GM23248 (cell line): ENCODE measurements around the gene IRX2. TPM values are rescaled to one million over a fixed set of nuclear protein-coding genes. Genes with fewer than 3 reads are reported as not detected.
A peak's percentile ranks its signal among the peaks of the same experiment; 100 is the strongest.

Source experiments
- DNase-seq: peaks from one replicate; pipeline ENCODE4 v3.0.0-alpha.2; 2015
- H2AFZ ChIP-seq: fragments of 200-600 bp; sonication (generic); 2 replicates; pipeline ENCODE4 v1.6.1; 2016; ENCODE audit warnings: antibody characterized with exemption
- H3F3A ChIP-seq: fragments of 200-600 bp; sonication (generic); 2 replicates; pipeline ENCODE4 v1.6.1; 2016; ENCODE audit warnings: mild to moderate bottlenecking, antibody characterized with exemption, mixed run types; ENCODE audit not compliant: insufficient read depth
- H3K27ac ChIP-seq: fragments of 200-600 bp; sonication (generic); 2 replicates; pipeline ENCODE4 v1.5.1; 2016; ENCODE audit warnings: mild to moderate bottlenecking
- H3K27me3 ChIP-seq: fragments of 200-600 bp; sonication (generic); replicated peaks from 2 replicates; pipeline ENCODE4 v1.6.1; 2016; ENCODE audit warnings: mild to moderate bottlenecking; ENCODE audit not compliant: insufficient read depth
- H3K36me3 ChIP-seq: fragments of 200-600 bp; sonication (generic); 2 replicates; pipeline ENCODE4 v1.6.1; 2016; ENCODE audit warnings: low read depth, mild to moderate bottlenecking
- H3K4me1 ChIP-seq: fragments of 200-600 bp; sonication (generic); 2 replicates; pipeline ENCODE4 v1.6.1; 2016; ENCODE audit warnings: mild to moderate bottlenecking; ENCODE audit not compliant: insufficient read depth
- H3K4me2 ChIP-seq: fragments of 200-600 bp; sonication (generic); one replicate; pipeline ENCODE4 v1.6.1; 2016; ENCODE audit warnings: mild to moderate bottlenecking; ENCODE audit not compliant: unreplicated experiment
- H3K4me3 ChIP-seq: fragments of 200-600 bp; sonication (generic); 2 replicates; pipeline ENCODE4 v1.5.1; 2016; ENCODE audit warnings: mild to moderate bottlenecking
- H3K79me2 ChIP-seq: fragments of 200-600 bp; sonication (generic); 2 replicates; pipeline ENCODE4 v1.6.1; 2016; ENCODE audit warnings: mild to moderate bottlenecking; ENCODE audit not compliant: insufficient read depth
- H3K9ac ChIP-seq: fragments of 200-600 bp; sonication (generic); 2 replicates; pipeline ENCODE4 v1.6.1; 2016; ENCODE audit warnings: mild to moderate bottlenecking
- H3K9me2 ChIP-seq: fragments of 200-600 bp; sonication (generic); 2 replicates; pipeline ENCODE4 v1.6.1; 2016; ENCODE audit warnings: mixed run types, mild to moderate bottlenecking, moderate library complexity; ENCODE audit not compliant: insufficient read depth
- H3K9me3 ChIP-seq: fragments of 200-600 bp; sonication (generic); one replicate; pipeline ENCODE4 v1.6.1; 2017; ENCODE audit warnings: low read depth
- H4K20me1 ChIP-seq: fragments of 200-600 bp; sonication (generic); 2 replicates; pipeline ENCODE4 v1.6.0; 2016; ENCODE audit not compliant: insufficient read depth
- EZH2 ChIP-seq: fragments of 200-600 bp; sonication (generic); IDR thresholded peaks from 2 replicates; pipeline ENCODE4 v1.6.1; 2018; ENCODE audit warnings: antibody characterized with exemption, mild to moderate bottlenecking; ENCODE audit not compliant: insufficient read depth, poor library complexity, severe bottlenecking
- EZH2phosphoT487 ChIP-seq: fragments of 200-600 bp; sonication (generic); IDR thresholded peaks from 2 replicates; pipeline ENCODE4 v1.6.1; 2018; ENCODE audit warnings: antibody characterized with exemption, moderate library complexity, mild to moderate bottlenecking, low read depth; ENCODE audit not compliant: insufficient read depth
- WGBS, 2 experiments: methylation state at CpG; one replicate each; pipeline ENCODE4 v1.1.6; 2015 to 2017; ENCODE audit warnings: low lambda C conversion rate in 2 of 2, low coverage in 1 of 2; ENCODE audit errors: missing lambda C conversion rate in 2 of 2; 5-methylcytosine and 5-hydroxymethylcytosine counted together
- in situ Hi-C: fragments of 300-500 bp; cut with MboI; formaldehyde crosslinking; loops from 2 replicates; pipeline ENCODE4 v1.15.0; 2020
- polyA plus RNA-seq: library from polyadenylated mRNA; unstranded; fragments of >200 nt; fragmentation: Nextera tagmentation; extraction: Ambion mirVana; gene quantifications from 2 replicates; pipeline ENCODE4 v1.2.1, GENCODE V29; 2016
- total RNA-seq: library from RNA; depleted of rRNA; stranded (reverse); fragments of >200 nt; shearing (Covaris generic); gene quantifications from 2 replicates; pipeline ENCODE4 v1.2.3, GENCODE V29; 2014

IRX2 gene
- total and polyA plus RNA-seq, 2 experiments from 2014 or later: 6.1 to 30.6 TPM

- H3K36me3 ChIP-seq: peaks cover 8% of the 10 kb centered on the region; the same call in 1 of the 2 replicates
Measured at GRCh38 chr5:2748179-2748860, 3.2 kb downstream of the IRX2 start.

DNA sequence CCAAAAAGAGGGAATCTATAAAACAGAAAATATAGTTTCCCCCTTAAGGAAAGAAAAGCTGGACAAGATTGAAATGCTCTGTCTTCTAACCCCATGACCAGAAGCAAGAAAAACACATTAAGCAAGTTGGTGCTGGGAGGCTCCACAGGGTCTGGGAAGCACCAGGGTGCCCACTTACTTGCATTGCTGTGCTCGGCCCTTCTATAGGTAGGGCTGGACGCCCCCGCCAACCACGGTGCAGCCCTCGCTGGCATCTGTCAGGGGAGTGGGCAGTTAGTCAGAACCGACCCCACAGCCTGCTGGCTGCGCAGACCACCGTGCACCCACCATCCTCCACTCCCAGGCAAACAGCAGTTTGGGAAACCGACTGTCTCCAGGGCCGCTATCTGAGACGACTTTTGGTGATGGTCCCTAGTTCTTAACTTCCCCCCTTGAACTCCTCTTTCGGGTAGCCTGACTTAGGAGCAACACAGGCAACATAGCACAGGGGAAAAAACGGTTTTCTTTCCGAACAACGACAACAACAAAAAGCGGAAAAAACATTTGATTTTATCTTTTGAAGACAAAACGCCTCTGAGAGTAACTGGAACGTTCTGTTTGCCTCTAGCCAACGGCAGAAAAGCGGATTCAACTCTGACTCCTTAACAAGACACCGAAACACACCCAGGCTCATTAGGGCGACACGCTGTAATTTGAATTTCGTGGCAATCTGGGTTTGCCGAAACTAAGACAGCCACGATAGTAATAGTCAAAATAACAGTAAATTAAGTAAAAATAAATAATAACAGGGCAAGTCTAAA lies 3.9 kb downstream of the IRX2 start:
- Histone ChIP-seq H4K20me1 (no peaks in the 10 kb centered on the region), H3K9me3 (no peaks in the 10 kb centered on the region), H3K4me2 (peak overlapping the region; percentile 97), H3K4me1 (peaks cover 44% of the 10 kb centered on the region), H3K79me2 (peaks cover 86% of the 10 kb centered on the region), H3K9me2 (no peaks in the 10 kb centered on the region), H3K27me3 (no peaks in the 10 kb centered on the region), H3F3A (peaks cover 13% of the 10 kb centered on the region), H3K36me3 (peaks cover 8% of the 10 kb centered on the region; the same call in 1 of the 2 replicates), H3K9ac (peak overlapping the region; percentile 92), H2AFZ (no peak overlapping the region), H3K27ac (peak overlapping the region; percentile 84), H3K4me3 (peak overlapping the region; percentile 99)
- TF ChIP-seq EZH2phosphoT487 (0 out of 2 replicates have a peak, but pooled peaks have one; percentile 58), EZH2 (no peak)
- peak; percentile 68 for DNase-seq
- 2 to 3% methylated on average over 25 to 26 of the region's 26 CpGs for WGBS, 2 experiments
- in situ Hi-C loops: loop anchor here (5.0 to 25.0 kb wide), 2 partner anchors 855 to 985 kb away; no protein-coding TSS in a partner anchor

More at GRCh38 chr5:2748179-2748860, 3.2 kb downstream of the IRX2 start:
- peak; percentile 58 for DNase-seq
- Histone ChIP-seq H3F3A (peaks cover 13% of the 10 kb centered on the region), H3K27ac (peak overlapping the region; percentile 84), H3K9me3 (no peaks in the 10 kb centered on the region), H3K9ac (peak overlapping the region; percentile 92), H3K79me2 (peaks cover 86% of the 10 kb centered on the region), H3K4me1 (peaks cover 37% of the 10 kb centered on the region), H3K4me2 (peak overlapping the region; percentile 97), H4K20me1 (no peaks in the 10 kb centered on the region), H3K9me2 (no peaks in the 10 kb centered on the region), H3K4me3 (peak overlapping the region; percentile 99), H3K27me3 (no peaks in the 10 kb centered on the region), H2AFZ (no peak overlapping the region)
- 2 to 4% methylated on average over 36 to 54 of the region's 86 CpGs for WGBS, 2 experiments
- TF ChIP-seq EZH2phosphoT487 (no peak), EZH2 (no peak)
- in situ Hi-C loops: loop anchor here (5.0 to 25.0 kb wide), 2 partner anchors 854 to 986 kb away; no protein-coding TSS in a partner anchor

DNA sequence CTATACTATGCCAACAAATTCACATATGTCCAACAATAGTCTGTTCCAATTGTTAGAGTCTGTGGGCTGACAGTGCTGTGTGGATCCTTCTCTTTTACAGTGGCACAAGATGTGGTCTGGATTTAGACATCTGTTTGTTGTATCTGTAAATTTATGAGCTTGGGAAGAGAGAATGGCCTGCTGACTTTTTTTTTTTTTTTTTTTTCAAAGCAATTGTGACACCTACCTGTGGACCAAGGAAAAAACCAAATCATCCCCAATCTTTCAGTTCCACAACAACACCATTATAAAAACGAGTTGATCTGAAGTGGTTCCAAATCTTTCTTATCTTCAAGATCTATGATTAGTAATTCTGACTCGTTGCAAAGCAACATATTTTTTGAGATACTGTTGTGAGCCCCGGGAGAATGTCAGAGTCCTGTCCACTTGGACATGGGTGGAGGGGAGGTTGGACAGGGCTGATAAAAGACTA lies 4.9 kb downstream of the IRX2 start:
- Histone ChIP-seq H3K4me2 (peak overlapping the region; percentile 97), H3K79me2 (peaks cover 91% of the 10 kb centered on the region), H3K9me2 (no peaks in the 10 kb centered on the region), H4K20me1 (no peaks in the 10 kb centered on the region), H3F3A (peaks cover 20% of the 10 kb centered on the region), H2AFZ (no peak overlapping the region), H3K4me3 (peak overlapping the region; percentile 99), H3K9me3 (no peaks in the 10 kb centered on the region), H3K4me1 (peaks cover 54% of the 10 kb centered on the region), H3K9ac (peak overlapping the region; percentile 92), H3K27ac (peak overlapping the region; percentile 84), H3K36me3 (peaks cover 8% of the 10 kb centered on the region; the same call in 1 of the 2 replicates), H3K27me3 (no peaks in the 10 kb centered on the region)
- whole genome bisulfite sequencing, 2 experiments: 0 to 2% methylated on average over 3 of the region's 3 CpGs
- in situ Hi-C loops: loop anchor here (5.0 to 25.0 kb wide), 2 partner anchors 856 to 984 kb away; no protein-coding TSS in a partner anchor
- DNase-seq: peak; percentile 77
- TF ChIP-seq EZH2: no peak
- 0 out of 2 replicates have a peak, but pooled peaks have one; percentile 20 for TF ChIP-seq EZH2phosphoT487

GRCh38 chr5:2744485-2744884 lies 7.0 kb downstream of the IRX2 start:
- H3F3A ChIP-seq: peaks cover 31% of the 10 kb centered on the region
- no peaks in the 10 kb centered on the region for H3K9me2 ChIP-seq
- DNase-seq: peak; percentile 53
- peaks cover 100% of the 10 kb centered on the region for H3K79me2 ChIP-seq
- no peaks in the 10 kb centered on the region for H3K27me3 ChIP-seq
- peak overlapping the region; percentile 84 for H3K27ac ChIP-seq
- TF ChIP-seq EZH2 (no peak), EZH2phosphoT487 (no peak)
- peaks cover 8% of the 10 kb centered on the region; the same call in 1 of the 2 replicates for H3K36me3 ChIP-seq
- H3K4me1 ChIP-seq: peaks cover 68% of the 10 kb centered on the region
- H3K4me3 ChIP-seq: peak overlapping the region; percentile 99
- WGBS, 2 experiments: 28 to 30% methylated on average over 2 of the region's 2 CpGs
- peak overlapping the region; percentile 92 for H3K9ac ChIP-seq
- H2AFZ ChIP-seq: no peak overlapping the region
- no peaks in the 10 kb centered on the region for H4K20me1 ChIP-seq
- no peaks in the 10 kb centered on the region for H3K9me3 ChIP-seq
- in situ Hi-C loops: loop anchor here (25.0 kb wide), 1 partner anchor 982 kb away; no protein-coding TSS in a partner anchor
- peak overlapping the region; percentile 97 for H3K4me2 ChIP-seq
